IMR-90 (cell line): ENCODE results near the gene BAHD1. TPM values are rescaled to one million over a fixed set of nuclear protein-coding genes. Genes with fewer than 3 reads are reported as not detected.

ENCODE experiments used
- ATAC-seq: fragments of 200-7000 bp; cut with Tn5 transposase; 2 replicates; pipeline ENCODE4 v1.9.1; 2020; ENCODE audit warnings: low read depth, mild to moderate bottlenecking, moderate library complexity
- BruUV-seq: library from RNA; stranded (reverse); fragments of 400-500 nt; replicated peaks from 2 replicates; lab custom pipeline; 2021; lab: Mats Ljungman, UMichigan
- CTCF ChIA-PET: fragments of 300-600 bp; formaldehyde crosslinking; extraction: SDS; loops from one replicate; lab custom pipeline; 2021; ENCODE audit warnings: antibody characterized with exemption; lab: Yijun Ruan, JAX
- POLR2A ChIA-PET: fragments of 300-600 bp; sonication (Branson Sonifier 250); formaldehyde crosslinking; loops from one replicate; lab custom pipeline; 2022; ENCODE audit warnings: antibody characterized with exemption; ENCODE audit not compliant: unreplicated experiment; lab: Charles Lee
- DNase-seq: peaks from one replicate; pipeline ENCODE4 v3.0.0; 2013
- H2AFZ ChIP-seq: replicated peaks from 2 replicates; pipeline ENCODE3; 2013; ENCODE audit warnings: low read length, mild to moderate bottlenecking; ENCODE audit not compliant: poor library complexity
- H2AK5ac ChIP-seq: 2 replicates; pipeline ENCODE4 v1.6.1; 2013; ENCODE audit warnings: low read depth, low read length, inconsistent platforms
- H2AK9ac ChIP-seq: replicated peaks from 2 replicates; pipeline ENCODE3; 2013; ENCODE audit warnings: mild to moderate bottlenecking, low read depth, low read length, moderate library complexity; ENCODE audit not compliant: poor library complexity
- H2BK120ac ChIP-seq: 2 replicates; pipeline ENCODE4 v1.6.1; 2013; ENCODE audit warnings: low read depth, low read length, inconsistent platforms
- H2BK15ac ChIP-seq: 3 replicates; pipeline ENCODE4 v1.6.1; 2013; ENCODE audit warnings: low read depth, low read length, inconsistent platforms
- H2BK20ac ChIP-seq: 2 replicates; pipeline ENCODE4 v1.6.1; 2013; ENCODE audit warnings: low read depth, mild to moderate bottlenecking, inconsistent platforms, low read length, moderate library complexity
- H2BK5ac ChIP-seq: 2 replicates; pipeline ENCODE4 v1.6.1; 2013; ENCODE audit warnings: mild to moderate bottlenecking, low read depth, low read length, inconsistent platforms; ENCODE audit not compliant: poor library complexity, severe bottlenecking
- H3K14ac ChIP-seq: replicated peaks from 2 replicates; pipeline ENCODE4 v1.6.1; 2013; ENCODE audit warnings: low read depth, low read length, inconsistent platforms
- H3K18ac ChIP-seq: 2 replicates; pipeline ENCODE4 v1.6.1; 2013; ENCODE audit warnings: low read depth, low read length, control low read depth
- H3K23ac ChIP-seq: 2 replicates; pipeline ENCODE4 v1.6.1; 2013; ENCODE audit warnings: low read depth, low read length, inconsistent platforms
- H3K27ac ChIP-seq: 2 replicates; pipeline ENCODE4 v1.5.1; 2013; ENCODE audit warnings: mild to moderate bottlenecking, control low read depth, low read length; ENCODE audit not compliant: insufficient read depth
- H3K27me3 ChIP-seq: 2 replicates; pipeline ENCODE4 v1.6.1; 2013; ENCODE audit warnings: low read length; ENCODE audit not compliant: control insufficient read depth, insufficient read depth
- H3K36me3 ChIP-seq: 2 replicates; pipeline ENCODE4 v1.6.1; 2013; ENCODE audit warnings: low read length, mixed read lengths; ENCODE audit not compliant: control insufficient read depth, insufficient read depth
- H3K4ac ChIP-seq: 2 replicates; pipeline ENCODE4 v1.6.1; 2013; ENCODE audit warnings: low read depth, low read length, inconsistent platforms
- H3K4me1 ChIP-seq: 2 replicates; pipeline ENCODE4 v1.6.1; 2013; ENCODE audit warnings: low read length, mixed read lengths; ENCODE audit not compliant: control insufficient read depth, insufficient read depth
- H3K4me2 ChIP-seq: 2 replicates; pipeline ENCODE4 v1.6.1; 2013; ENCODE audit warnings: low read depth, mild to moderate bottlenecking, control low read depth, low read length, moderate library complexity
- H3K4me3 ChIP-seq: 2 replicates; pipeline ENCODE4 v1.5.1; 2013; ENCODE audit warnings: low read depth, mild to moderate bottlenecking, control low read depth, low read length, moderate library complexity; ENCODE audit not compliant: insufficient read depth
- H3K56ac ChIP-seq: 2 replicates; pipeline ENCODE4 v1.6.1; 2013; ENCODE audit warnings: low read length, inconsistent platforms; ENCODE audit not compliant: insufficient read depth; ENCODE audit errors: extremely low read depth
- H3K79me1 ChIP-seq, 2 experiments: 2 replicates each; pipeline ENCODE4 v1.6.1; 2013; ENCODE audit warnings: low read length in 2 of 2, inconsistent platforms in 1 of 2, low read depth in 1 of 2
- H3K9ac ChIP-seq: 2 replicates; pipeline ENCODE4 v1.6.1; 2013; ENCODE audit warnings: low read depth, low read length, control low read depth
- H3K9me1 ChIP-seq: 2 replicates; pipeline ENCODE4 v1.6.1; 2013; ENCODE audit warnings: low read length, inconsistent platforms; ENCODE audit not compliant: insufficient read depth
- H3K9me3 ChIP-seq: 2 replicates; pipeline ENCODE4 v1.6.1; 2013; ENCODE audit warnings: low read length; ENCODE audit not compliant: control insufficient read depth, insufficient read depth
- H4K20me1 ChIP-seq: 2 replicates; pipeline ENCODE4 v1.6.1; 2013; ENCODE audit warnings: low read length, inconsistent platforms; ENCODE audit not compliant: insufficient read depth
- H4K5ac ChIP-seq: 2 replicates; pipeline ENCODE4 v1.6.1; 2013; ENCODE audit warnings: mild to moderate bottlenecking, low read depth, low read length, control low read depth
- H4K8ac ChIP-seq, 2 experiments: 2 replicates each; pipeline ENCODE4 v1.6.1; 2013; ENCODE audit warnings: low read depth in 2 of 2, low read length in 2 of 2, control low read depth in 1 of 2, inconsistent platforms in 1 of 2
- H4K91ac ChIP-seq: 2 replicates; pipeline ENCODE4 v1.6.1; 2013; ENCODE audit warnings: low read depth, low read length, inconsistent platforms; ENCODE audit not compliant: insufficient read depth
- BHLHE40 ChIP-seq: fragments of 150-350 bp; IDR thresholded peaks from 2 replicates; pipeline ENCODE4 v1.6.1; 2016; ENCODE audit warnings: mild to moderate bottlenecking, low read depth, low read length
- CEBPB ChIP-seq: IDR thresholded peaks from 2 replicates; pipeline ENCODE4 v1.6.1; 2012; ENCODE audit warnings: low read depth, low read length, improper control_type of control experiment
- CTCF ChIP-seq: conservative IDR thresholded peaks from 2 replicates; pipeline ENCODE4 v1.5.1; 2012; ENCODE audit warnings: mild to moderate bottlenecking, low read depth, low read length, improper control_type of control experiment
- MAZ ChIP-seq: IDR thresholded peaks from 2 replicates; pipeline ENCODE4 v1.6.1; 2012; ENCODE audit warnings: low read depth, mild to moderate bottlenecking, low read length, improper control_type of control experiment, moderate library complexity, borderline replicate concordance
- NFE2L2 ChIP-seq: fragments of 150-350 bp; IDR thresholded peaks from 2 replicates; pipeline ENCODE4 v1.6.1; 2016; ENCODE audit warnings: low read depth, mild to moderate bottlenecking, low read length
- POLR2A ChIP-seq: IDR thresholded peaks from 2 replicates; pipeline ENCODE4 v1.6.1; 2012; ENCODE audit warnings: mild to moderate bottlenecking, low read depth, low read length
- RAD21 ChIP-seq: IDR thresholded peaks from 2 replicates; pipeline ENCODE4 v1.6.1; 2012; ENCODE audit warnings: low read length, improper control_type of control experiment
- RCOR1 ChIP-seq: IDR thresholded peaks from 2 replicates; pipeline ENCODE4 v1.6.1; 2012; ENCODE audit warnings: mild to moderate bottlenecking, low read length, improper control_type of control experiment; ENCODE audit not compliant: insufficient replicate concordance
- RFX5 ChIP-seq: IDR thresholded peaks from 2 replicates; pipeline ENCODE4 v1.8.0; 2012; ENCODE audit warnings: low read depth, mild to moderate bottlenecking, low read length, moderate library complexity
- WGBS, 2 experiments: methylation state at CpG; one replicate each; pipeline versions ENCODE4 v1.1.5 to v1.1.7; 2013; ENCODE audit warnings: missing lambda C conversion rate in 2 of 2; ENCODE audit not compliant: insufficient read length in 1 of 2; ENCODE audit errors: extremely low coverage in 2 of 2; 5-methylcytosine and 5-hydroxymethylcytosine counted together
- dilution Hi-C: fragments of 300-500 bp; cut with HindIII; formaldehyde crosslinking; loops from one replicate; pipeline ENCODE4 v1.14.3; 2018; ENCODE audit warnings: low sequenced_read_pairs; ENCODE audit not compliant: unreplicated experiment
- in situ Hi-C: fragments of 300-500 bp; cut with MboI; formaldehyde crosslinking; loops from 3 replicates; pipeline ENCODE4 v1.14.3; 2019; ENCODE audit warnings: low sequenced_read_pairs, inconsistent platforms, mixed read lengths
- intact Hi-C: fragments of 100-400 bp; cut with micrococcal nuclease; formaldehyde crosslinking; loops from 2 replicates; pipeline ENCODE4 v1.10.0; 2022
- polyA plus RNA-seq, 3 experiments: library from polyadenylated mRNA; depleted of rRNA; stranded (reverse); fragments of >200 nt; gene quantifications; 2 replicates each; pipeline ENCODE4 v1.2.3, GENCODE V29; 2012; ENCODE audit warnings: low replicate concordance in 1 of 3
- total RNA-seq: library from RNA; depleted of rRNA; stranded (reverse); fragments of >200 nt; gene quantifications from 2 replicates; pipeline ENCODE4 v1.2.3, GENCODE V29; 2012

The BAHD1 gene
- total and polyA plus RNA-seq, 2 of the 4 experiments (the other 2 are of a cell fraction), result 3.0 to 8.7 TPM

GRCh38 chr15:40398413-40398873, 42.3 kb upstream of the BAHD1 start:
- no peak overlapping the region for H3K4me2 ChIP-seq
- no peak overlapping the region for H3K14ac ChIP-seq
- no peak overlapping the region for H3K27ac ChIP-seq
- no peaks in the 10 kb centered on the region for H3K79me1 ChIP-seq
- no peak overlapping the region for H2BK120ac ChIP-seq
- no peak overlapping the region for H2BK15ac ChIP-seq
- no peak overlapping the region for H3K4me3 ChIP-seq
- no peak overlapping the region for H3K18ac ChIP-seq
- no peaks in the 10 kb centered on the region for H3K4me1 ChIP-seq
- no peak overlapping the region for H4K8ac ChIP-seq
- no peak overlapping the region for H2AK5ac ChIP-seq
- no peak overlapping the region for H4K91ac ChIP-seq
- no TSS peak for BruUV-seq
- H4K5ac ChIP-seq, result no peak overlapping the region
- H3K9me3 ChIP-seq, result no peaks in the 10 kb centered on the region
- no peak for DNase-seq
- H4K20me1 ChIP-seq, result no peaks in the 10 kb centered on the region
- H3K9ac ChIP-seq, result no peak overlapping the region
- peaks cover 5% of the 10 kb centered on the region for H3K36me3 ChIP-seq
- H2BK5ac ChIP-seq, result no peak overlapping the region
- intact Hi-C loops (no loop called here), in situ Hi-C loops (no loop called here), dilution Hi-C loops (no loop called here)
- ChIA-PET POLR2A (no interaction called here), CTCF (no interaction called here)
- no peak overlapping the region for H2AK9ac ChIP-seq
- no peak overlapping the region for H3K4ac ChIP-seq
- TF ChIP-seq RFX5 (no peak), RAD21 (no peak), MAZ (no peak), CEBPB (no peak), RCOR1 (no peak), CTCF (no peak), BHLHE40 (no peak), POLR2A (no peak), NFE2L2 (no peak)
- no peak overlapping the region for H3K56ac ChIP-seq
- H3K9me1 ChIP-seq, result no peaks in the 10 kb centered on the region
- WGBS, 2 experiments, result 90% methylated on average over 3 of the region's 4 CpGs; no CpG with 5 or more reads in 1 of the 2 experiments
- H3K23ac ChIP-seq, result no peak overlapping the region
- no peak overlapping the region for H2AFZ ChIP-seq
- no peak overlapping the region for H2BK20ac ChIP-seq
- H3K27me3 ChIP-seq, result no peaks in the 10 kb centered on the region
- no peak for ATAC-seq
